ENCODE data around the gene RAB5IF.
"Not testable (repeated sequence)": the region's sequence is repeated elsewhere in the genome, so short reads cannot be mapped to it uniquely, and the experiment has no call there.

Gene RAB5IF

DNA sequence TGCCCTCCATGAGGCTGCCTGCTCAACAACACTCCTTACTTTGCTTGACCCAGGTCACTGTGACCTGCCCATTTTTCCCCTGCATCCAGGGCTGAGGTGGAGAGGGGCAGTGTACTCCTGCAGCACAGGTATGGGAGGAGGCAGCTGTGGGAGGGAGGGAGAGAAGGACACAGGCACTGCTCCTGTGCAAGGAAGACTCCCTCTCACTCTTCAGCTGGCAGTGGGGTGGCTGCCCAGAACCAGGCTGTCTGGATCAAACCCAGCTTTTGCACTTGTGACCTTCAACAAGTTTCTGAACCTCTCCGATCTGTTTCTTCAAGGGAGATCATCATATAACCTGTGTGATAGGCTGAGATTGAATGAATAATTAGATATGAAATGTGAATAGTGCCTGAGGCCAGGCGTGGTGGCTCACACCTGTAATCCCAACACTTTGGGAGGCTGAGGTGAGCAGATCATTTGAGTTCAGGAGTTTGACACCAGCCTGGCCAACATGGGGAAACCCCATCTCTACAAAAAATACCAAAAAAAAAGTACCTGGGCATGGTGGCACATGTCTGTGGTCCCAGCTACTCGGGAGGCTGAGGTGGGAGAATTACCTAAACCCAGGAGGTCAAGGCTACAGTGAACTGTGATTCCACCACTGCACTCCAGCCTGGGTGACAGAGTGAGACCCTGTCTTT is 18.1 kb upstream of the RAB5IF start:
- no peak for DNase-seq

DNA sequence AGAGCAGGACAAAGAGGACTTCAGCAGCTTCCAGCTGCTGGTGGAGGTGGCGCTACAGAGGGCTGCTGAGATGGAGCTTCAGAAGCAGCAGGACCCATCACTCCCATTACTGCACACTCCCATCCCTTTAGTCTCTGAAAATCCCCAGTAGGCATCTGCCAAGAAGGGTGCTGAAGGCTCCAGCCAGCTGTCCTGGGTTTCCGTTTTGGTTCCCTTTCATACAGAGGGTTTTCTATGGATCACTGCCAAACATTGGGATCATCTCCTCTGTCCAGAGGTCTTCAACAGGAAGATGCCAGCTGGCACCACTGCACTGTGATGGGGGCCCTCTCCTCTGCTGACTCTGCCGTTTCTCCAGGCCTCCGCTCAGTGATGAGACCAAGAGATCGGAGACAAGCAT is 14.3 kb upstream of the RAB5IF start:
- no peak for DNase-seq

DNA sequence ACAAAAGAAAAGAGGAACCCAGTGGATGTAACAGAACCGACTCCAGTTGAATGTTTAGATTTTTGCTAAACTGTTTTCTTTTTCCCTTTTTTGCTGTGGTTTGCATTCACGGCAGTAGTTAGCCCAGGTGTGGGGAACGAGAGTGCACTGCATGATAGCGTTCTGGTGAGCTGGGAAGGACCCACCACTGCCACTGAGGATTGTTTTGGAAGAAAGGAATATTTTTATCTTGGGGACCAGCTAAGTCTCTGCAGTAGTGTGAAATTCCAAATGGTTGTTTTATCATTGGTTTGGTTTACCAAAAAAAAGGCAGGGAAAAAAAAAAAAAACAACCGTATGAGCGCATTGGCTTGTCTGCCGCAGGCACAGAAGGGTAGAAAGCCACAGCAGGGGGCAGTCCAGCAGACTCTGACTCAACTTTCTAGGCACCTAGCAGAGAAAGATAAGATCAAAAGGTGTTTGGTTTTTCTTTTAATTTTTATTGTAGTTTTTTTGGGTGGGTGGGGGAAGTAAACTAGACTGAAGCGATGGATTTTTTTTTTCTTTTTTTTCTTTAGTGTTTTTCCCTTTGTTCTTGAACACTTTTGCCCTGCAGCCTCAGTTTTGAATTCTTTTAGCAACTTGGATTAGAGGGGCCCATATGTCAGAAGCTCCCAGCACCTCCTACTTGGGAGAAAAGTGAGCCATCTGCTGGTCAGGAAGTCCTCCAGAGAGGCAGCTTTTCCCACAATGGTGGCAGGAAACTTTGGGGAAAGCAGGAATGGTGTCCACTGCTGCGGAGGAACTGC is 13.5 kb upstream of the RAB5IF start:
- peak; percentile 15 for DNase-seq

DNA sequence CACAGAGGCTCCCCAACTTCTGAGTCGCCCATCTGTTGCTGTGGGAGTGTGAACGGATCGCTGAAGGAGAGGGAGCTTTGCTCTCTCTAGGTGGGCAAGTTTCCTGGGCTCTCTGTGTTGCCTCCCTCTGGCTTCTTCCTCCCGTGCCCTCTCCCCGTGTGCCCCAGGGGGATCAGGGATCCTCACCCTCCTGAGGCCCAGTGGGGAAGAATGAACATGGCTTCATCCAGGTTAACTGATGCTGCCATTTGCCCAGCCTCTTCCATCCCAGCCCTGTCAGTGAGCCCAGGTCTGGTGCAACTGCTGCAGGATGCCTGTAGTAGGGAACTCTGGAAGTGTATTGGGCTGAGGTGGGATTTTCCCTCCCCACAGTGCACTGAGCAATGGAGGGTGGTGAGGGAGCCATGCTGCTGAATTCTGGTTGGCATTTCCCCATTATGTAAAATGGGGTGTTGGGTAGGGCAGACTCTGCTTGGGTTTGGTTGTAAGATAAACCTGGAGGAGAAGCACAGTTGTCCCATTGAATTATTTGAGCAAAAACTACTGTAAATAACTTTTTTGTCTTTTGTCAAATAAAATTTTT is 12.1 kb upstream of the RAB5IF start:
- DNase-seq: no peak

DNA sequence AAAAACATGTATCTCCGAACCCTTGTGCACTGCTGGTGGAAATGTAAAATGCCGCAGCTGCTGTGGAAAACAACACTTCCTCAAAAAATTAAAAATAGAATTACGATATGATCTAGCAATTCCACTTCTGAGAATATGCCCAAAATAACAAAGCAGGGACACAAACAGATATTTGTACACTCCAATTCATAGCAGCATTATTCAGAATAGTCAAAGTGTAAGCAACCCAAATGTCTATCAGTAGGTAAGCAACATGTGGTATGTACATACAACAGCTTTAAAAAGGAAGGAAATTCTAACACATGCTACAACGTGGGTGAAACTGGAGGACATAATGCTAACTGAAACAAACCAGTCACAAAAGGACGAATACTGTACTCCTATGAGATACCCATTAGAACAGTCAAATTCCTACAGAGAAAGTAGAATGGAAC is 5.7 kb upstream of the RAB5IF start:
- DNase-seq: no peak

DNA sequence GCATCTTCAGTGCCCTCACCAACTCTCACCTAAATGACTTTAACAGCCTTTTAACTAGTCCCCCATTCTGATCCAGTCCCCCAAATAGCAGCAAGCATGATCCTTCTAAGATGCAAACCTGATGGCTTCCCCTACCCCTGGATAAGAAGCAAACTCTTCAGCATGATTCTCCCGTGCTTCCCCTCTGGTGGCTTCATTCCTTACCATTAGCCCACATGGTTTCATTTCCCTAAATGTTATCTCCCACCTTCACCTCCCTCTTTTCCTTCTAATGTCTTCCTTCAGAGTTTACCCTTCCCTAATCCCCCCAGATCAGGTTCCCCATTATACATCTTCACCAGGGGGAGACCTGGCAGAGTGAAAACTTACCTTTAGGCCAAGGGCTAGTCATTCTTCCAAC is 4.0 kb upstream of the RAB5IF start:
- DNase-seq: no peak

DNA sequence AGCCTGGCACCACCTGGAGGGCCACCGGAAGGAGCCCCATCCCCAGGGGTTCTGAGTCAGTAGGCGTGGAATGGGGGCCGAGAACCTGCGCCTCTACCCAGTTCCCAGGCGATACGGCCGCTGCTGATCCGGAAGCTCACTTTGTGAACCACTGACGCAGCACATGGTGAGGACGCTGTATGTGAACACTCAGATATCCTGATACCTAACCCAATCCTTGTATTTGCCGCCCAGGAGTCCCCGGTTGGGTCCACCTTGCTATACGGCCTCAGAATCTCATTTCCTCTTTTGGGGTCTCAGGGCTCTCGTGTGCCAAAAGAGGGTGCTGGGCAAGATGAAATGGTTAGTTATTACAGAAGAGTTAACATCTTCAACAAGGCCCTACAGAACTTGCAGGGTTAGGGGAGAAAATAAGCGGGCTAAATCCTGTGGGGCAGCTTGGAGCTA is 604 bp upstream of the RAB5IF start:
- peak; percentile 40 for DNase-seq

DNA sequence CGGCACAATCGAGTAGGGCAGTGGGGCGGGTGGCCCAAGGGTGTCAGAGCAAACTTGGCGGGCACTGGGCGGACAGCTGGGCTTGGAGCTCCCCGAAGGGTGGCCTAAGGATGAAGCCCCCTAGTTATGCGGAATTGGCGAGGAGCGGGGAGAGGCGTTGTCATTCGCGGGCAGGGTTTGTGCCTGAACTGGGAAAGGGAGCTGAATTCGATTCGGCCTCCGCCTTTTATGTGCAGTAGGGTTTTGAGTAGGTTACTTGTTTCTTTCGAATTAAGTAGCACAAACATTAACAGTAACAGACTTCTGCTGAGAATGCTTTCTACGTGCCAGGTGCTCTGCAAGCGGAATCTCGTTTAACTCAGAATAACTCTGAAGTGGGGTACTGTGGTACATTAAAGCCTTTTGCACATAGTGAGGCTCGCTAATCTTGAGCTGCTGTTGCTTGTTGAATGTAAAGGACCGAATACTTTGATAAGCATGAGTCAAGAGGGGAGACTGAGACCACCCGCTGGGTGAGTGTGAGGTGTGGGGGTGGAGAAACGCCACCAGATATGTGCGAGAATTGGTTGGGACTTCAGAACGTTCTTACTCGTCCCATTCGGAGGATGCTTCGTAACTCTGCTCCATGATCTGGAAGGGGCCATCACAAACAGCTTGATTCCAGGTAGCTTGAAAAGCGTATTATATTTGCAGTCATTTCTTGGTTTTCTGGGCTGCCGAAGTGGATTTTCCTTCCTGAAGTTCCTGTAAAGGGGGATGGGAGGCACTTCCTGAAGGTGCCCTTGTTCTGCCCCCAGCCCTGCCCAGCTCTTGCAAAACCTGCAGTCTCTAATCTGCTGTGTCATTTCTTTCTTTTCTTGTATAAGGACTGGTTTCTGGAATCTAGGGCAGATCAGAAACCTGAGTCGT is 833 bp downstream of the RAB5IF start:
- DNase-seq: peak; percentile 25

DNA sequence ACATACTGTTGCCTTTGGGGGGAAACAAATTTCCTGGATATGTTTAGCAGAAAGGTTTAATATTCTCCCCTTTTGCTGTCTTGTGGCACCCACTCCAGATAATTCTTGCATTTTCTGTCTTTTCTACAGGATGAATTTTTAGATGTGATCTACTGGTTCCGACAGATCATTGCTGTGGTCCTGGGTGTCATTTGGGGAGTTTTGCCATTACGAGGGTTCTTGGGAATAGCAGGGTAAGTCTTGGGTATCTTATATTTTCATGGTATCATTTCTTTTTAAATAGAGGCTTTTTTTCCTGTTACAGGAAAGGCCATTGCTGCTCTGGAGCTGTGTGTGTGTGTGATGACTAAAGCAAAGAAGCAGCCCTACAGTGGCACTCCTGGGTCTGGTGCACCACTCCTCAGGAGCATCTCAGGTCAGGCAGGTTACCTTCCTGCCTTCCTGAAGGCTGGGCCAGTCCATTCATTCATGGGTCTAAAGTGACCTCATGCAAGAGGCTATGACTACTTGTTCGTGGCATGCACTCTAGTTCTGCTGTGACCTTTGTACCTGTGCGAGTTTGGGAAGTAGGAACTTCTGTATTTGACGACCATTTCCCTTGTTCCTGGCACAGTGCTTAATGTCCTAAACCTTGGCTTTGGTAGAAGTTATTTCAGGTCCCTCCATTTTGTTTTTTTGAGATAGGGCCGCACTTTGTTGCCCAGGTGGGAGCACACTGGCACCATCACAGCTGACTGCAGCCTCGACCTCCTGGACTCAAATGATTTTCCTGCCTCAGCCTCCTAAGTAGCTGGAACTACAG is 2.2 kb downstream of the RAB5IF start:
- DNase-seq: no peak

DNA sequence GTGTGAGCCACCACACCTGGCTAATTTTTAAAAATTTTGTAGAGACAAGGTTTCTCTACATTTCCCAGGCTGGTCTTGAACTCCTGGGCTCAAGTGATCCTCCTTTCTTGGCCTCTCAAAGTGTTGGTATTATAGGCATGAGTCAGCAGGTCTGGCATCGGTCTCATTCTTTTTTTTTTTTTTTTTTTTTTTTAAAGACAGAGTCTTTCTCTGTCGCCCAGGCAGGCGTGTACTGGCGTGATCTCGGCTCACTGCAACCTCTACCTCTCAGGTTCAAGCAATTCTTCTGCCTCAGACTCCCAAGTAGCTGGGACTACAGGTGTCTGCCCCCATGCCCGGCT is 2.8 kb downstream of the RAB5IF start:
- DNase-seq: not testable (repeated sequence)

DNA sequence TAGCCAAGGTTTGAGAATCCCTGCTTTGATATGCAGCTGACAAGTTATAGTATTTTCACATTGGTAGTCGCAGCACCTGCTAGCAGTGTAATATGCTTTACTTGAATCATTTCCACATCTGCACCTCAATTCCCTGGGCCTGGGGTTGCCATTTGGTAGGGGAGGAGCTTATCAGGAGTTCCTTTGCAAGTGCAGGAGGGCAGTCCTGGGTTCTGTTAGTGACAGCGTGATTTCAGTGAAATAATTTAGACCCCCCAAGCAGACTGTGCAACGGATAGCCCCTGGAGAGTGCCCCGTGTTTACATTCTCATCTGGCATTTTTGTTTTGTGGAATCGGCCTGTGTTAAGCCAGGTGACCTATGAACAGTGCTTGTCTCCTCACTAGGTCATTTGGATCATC is 6.0 kb downstream of the RAB5IF start:
- no peak for DNase-seq

DNA sequence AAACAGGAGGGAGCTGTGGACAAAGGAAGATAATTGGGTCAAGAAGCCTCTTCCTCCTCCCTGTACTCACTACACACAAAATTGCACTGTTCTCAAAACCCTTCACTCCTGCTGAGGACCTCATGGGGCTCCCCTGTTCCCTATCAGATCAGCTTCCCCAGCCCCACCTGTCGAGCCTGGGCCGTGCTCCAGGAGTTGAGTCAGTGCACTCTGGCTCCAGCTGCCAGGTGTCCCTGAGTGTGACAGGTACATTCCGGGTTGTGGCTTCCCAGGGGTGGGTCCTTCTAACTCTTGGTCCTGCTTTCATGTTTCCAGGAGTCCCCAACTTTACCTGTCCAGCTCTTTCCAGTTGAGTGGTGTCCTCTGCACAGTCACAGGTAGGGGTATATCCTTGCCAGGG is 8.4 kb downstream of the RAB5IF start:
- no peak for DNase-seq

DNA sequence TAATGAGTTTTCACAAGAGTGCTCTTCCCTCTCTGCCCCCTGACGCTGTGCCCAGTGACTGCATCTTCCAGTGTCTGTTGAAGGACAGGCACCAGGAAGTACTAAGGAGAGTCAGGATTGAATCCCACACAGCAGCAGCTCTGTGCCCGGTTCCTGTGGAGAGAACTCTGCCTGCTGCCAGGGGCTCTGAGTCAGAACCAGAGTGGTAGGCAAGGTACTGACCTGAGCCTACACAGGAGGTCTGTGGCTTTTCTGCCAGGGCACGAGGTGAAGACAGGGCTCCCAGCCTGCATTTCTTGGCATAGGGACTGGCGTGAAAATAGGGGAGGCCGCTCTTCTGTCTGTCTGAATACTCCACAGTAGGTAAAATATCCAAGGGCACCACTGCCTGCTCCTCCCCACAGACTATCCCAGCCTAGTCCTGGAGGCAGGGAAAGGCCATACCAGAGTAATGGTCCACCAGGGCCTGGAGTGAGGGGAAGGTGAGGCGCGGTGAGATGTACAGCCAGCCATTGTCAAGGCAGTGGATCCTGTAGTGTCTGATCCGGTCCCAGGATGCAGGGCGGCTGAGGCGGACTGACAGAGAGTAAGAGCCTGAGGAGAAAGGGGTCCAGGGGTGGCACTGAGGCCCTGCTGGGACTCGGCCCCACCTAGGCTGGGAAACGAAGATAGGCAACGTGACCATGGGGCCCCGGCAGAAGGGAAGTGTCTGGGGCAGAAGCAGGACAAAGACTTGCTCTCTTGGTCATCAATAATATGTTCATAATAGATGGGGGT is 9.4 kb downstream of the RAB5IF start:
- no peak for DNase-seq

DNA sequence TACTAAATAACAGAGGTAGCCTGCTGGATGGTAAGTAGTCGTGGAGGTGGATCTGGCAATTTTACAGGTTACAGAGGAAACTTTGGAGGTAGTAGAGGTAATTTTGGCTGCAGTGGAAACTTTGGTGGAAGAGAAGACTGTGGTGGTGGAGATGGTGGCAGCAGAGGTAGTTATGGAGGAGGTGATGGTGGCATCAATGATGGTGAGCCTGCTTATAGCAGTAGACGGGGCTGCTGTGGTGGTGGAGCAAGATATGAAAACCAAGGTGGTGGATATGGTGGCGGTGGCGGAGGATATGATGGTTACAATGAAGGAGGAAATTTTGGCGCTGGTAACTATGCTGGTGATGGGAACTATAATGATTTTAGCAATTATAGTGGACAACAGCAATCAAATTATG is 15.3 kb downstream of the RAB5IF start:
- DNase-seq: no peak

DNA sequence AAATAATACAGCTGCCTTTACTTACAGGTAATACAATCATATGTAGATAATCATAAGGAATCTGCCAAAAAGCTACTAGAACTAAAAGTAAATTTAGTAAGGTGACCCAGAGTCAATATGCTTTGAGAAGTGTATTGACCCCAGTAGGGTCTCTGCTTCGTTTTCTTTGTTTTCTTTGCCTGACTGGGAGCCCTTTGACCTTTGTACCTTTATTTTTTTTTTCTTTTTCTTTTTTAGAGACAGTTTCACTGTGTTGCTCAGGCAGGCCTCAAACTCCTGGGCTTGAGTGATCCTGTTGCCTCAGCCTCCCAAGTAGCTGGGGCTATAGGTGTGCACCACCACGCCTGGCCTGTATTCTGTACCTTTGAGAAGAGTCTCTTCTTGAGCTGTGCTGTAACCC is 17.9 kb downstream of the RAB5IF start:
- DNase-seq: no peak

DNA sequence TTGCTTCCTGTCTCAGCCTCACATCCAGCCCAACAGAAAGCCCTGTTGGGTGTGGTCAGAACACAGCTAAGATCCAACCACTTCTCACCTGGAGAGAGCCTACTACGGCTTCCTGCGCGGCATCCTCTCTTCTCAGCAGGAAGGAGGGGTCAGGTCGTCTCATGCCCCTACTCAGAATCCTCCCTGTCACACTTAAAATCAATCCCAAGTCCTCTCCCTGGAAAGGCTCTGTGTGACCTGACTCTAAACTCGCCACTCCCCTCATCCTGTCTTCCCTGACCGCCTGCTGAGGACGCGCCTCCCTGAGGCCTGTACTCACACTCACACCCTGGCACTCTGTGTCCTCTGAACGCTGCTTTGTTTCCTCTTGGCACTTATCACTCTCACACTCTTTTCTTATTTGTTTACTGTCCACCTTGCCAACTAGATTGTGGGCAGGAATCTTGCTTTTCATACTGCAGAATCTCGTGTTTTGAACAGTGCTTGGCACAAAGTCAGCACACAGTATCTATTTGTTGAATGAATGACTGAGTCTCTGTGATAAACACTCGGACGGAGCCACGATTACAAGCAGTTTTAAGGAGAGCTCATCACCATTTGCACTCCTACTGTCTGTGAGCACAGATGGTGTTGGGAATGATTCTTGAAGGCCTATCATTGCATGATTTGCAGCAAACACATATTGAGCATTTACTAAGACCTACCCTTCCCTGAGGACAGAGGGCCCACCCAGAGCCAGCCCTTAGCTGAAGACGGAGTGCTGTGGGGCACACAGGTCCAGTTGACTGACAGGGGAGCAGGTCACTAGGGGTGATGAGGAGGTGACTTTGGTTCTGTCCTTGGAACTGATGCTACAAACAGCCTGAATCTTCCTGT is 18.7 kb downstream of the RAB5IF start:
- DNase-seq: no peak

DNA sequence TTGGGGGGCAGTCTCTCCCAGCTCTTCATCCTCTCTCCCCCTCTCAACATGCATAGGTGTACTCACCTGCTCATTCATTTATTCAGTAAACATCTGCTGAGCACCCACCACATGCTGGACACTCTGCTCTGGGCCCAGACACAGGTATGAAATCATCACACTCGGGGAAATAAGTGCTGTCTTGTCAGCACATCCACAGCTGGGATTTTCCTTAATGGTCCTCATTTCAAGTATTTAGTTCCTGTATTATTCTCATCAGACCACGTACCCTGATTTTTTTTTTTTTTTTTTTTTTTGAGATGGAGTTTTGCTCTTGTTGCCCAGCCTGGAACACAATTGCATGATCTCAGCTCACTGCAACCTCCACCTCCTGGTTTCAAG is 19.4 kb downstream of the RAB5IF start:
- no peak for DNase-seq

DNA sequence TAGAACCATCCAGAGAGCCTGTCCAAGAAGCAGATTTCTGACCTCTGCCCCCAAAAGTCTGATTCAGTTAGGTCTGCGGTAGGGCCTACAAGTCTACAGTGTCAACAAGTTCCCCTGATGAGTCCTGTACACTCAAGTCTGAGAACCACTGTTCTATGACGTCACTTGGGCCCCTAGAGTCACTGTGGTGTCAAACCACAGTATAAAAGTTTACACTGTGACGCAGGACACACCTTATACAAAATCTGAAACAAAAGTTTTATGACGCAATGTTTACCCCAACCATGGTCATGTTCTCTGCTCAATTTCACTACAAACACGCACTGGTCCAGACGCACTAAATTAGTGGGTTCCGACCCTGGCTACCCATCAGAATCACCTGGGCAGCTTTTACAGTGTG is 22.5 kb downstream of the RAB5IF start:
- no peak for DNase-seq

DNA sequence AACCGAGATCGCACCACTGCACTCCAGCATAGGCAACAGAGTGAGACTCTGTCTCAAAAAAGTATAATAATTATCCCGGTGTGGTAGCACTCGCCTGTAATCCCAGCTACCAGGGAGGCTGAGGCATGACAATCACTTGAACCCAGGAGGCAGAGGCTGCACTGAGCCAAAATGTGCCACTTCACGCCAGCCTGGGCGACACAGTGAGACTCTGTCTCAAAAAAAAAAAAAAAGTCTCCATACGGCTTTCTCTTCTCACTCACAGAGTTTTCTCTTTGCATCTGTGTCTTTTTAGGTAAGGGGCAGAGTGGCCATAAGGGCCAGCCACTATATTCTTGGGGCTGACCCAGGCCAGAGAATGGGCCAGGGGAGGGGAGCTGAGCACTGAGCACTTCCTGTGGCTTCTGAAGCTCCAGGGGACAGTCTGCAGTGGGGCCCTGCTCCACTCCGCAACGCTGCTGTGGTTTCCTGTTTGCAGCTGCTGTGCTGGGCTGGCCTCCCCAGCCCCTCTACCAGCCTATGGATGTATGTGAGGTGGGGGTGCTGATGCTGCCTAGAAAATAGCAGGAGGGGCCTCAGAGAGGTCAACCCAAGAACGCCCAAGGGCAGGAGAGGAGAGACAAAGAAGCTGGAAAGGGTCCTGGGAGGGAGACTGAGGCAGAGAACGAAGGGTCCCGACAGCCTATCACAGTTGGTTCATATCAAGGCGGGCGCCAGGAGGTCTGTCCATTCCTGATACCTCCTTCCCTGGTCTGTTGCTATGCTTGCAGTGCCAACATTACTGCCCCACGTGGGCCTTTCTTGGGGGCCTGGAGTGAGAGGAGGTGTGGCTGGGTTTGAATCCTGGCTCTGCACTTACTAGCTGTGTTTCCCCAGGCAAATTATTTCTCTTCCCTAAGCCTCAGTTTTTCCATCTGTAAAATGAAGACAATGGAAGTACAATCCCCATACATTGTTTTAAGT is 24.4 kb downstream of the RAB5IF start:
- peak; percentile 5 for DNase-seq
